AG09309 (cell line): ENCODE results near the gene B3GALT4.
A peak's percentile ranks its signal among the peaks of the same experiment; 100 is the strongest.

ENCODE experiments used
- DNase-seq: peaks from one replicate; pipeline ENCODE4 v3.0.0-alpha.2; 2010; ENCODE audit warnings: low read depth
- H3K4me3 ChIP-seq: 2 replicates; pipeline ENCODE4 v1.5.1; 2011; ENCODE audit warnings: mild to moderate bottlenecking, low read depth, low read length, moderate library complexity; ENCODE audit not compliant: control insufficient read depth
- TF ChIP-seq, protein P1 (sequence below): IDR thresholded peaks from 2 replicates; pipeline ENCODE4 v1.5.1; 2011; ENCODE audit warnings: mild to moderate bottlenecking, low read depth, low read length, inconsistent platforms; ENCODE audit not compliant: insufficient read depth, control insufficient read depth; ENCODE audit errors: missing control alignments

The B3GALT4 gene, protein sequence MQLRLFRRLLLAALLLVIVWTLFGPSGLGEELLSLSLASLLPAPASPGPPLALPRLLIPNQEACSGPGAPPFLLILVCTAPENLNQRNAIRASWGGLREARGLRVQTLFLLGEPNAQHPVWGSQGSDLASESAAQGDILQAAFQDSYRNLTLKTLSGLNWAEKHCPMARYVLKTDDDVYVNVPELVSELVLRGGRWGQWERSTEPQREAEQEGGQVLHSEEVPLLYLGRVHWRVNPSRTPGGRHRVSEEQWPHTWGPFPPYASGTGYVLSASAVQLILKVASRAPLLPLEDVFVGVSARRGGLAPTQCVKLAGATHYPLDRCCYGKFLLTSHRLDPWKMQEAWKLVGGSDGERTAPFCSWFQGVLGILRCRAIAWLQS

DNA sequence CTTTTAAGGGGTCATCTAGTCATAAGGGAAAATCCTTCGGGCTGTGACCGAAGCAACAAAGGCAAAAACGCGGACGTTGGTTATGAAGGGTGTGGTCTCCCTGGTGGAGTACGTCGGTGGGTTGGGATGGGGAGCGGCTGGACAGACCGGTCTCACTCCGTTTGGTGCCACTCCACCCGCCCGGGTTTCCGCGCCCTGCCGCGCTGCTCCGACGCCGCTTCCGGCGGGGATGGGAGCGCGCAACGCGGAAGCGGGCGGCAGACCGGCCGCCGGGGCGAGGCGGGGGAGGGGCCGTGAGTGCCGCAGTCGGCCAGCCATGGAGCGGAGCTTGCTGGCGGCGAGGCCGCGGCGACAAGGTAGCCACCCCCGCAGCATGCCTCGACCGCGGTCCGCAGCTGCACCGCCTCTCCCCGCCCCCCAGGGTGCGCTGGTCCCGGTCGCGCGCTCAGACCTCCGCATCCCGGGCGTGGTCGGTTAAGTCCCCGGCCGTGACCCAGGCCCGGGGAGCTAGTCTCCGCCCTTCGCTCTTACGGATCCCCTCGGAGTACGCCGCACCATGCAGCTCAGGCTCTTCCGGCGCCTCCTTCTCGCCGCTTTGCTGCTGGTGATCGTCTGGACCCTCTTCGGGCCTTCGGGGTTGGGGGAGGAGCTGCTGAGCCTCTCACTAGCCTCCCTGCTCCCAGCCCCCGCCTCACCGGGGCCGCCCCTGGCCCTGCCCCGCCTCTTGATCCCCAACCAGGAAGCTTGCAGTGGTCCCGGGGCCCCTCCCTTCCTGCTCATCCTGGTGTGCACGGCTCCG is at the start of gene B3GALT4:
B3GALT4 (plus strand) TSS at position 260 of the 799 bp plus-strand sequence; CDS start at position 557, 297 bp downstream.
- H3K4me3 ChIP-seq = peak within 1 kb of the TSS; percentile 26
- TF ChIP-seq, protein P1, sequence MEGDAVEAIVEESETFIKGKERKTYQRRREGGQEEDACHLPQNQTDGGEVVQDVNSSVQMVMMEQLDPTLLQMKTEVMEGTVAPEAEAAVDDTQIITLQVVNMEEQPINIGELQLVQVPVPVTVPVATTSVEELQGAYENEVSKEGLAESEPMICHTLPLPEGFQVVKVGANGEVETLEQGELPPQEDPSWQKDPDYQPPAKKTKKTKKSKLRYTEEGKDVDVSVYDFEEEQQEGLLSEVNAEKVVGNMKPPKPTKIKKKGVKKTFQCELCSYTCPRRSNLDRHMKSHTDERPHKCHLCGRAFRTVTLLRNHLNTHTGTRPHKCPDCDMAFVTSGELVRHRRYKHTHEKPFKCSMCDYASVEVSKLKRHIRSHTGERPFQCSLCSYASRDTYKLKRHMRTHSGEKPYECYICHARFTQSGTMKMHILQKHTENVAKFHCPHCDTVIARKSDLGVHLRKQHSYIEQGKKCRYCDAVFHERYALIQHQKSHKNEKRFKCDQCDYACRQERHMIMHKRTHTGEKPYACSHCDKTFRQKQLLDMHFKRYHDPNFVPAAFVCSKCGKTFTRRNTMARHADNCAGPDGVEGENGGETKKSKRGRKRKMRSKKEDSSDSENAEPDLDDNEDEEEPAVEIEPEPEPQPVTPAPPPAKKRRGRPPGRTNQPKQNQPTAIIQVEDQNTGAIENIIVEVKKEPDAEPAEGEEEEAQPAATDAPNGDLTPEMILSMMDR = peak; percentile 37
- no peak for DNase-seq

DNA sequence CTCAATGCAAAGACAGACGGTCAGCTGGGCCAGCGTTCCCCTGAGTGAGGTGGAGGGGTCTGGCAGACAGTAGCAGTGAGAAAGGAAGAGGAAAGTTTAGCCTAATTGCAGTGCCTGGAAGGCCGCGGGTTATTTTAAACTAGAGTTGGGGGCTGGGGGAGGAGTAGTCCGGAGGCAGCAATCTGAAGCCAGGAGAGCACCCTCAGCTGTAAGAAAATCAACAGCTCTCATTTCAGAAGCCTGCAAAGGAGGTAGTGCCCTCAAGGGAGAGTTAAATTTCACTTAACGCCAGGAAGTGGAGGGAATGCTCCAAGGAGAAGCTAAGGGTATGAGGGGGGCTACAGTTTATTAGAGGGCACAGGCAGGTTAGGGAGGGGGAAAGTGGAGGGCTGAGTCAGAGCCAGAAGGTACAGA is 41.7 kb upstream of the B3GALT4 start:
- no peak for DNase-seq
- TF ChIP-seq, protein P1 = no peak
- no peak overlapping the region for H3K4me3 ChIP-seq

DNA sequence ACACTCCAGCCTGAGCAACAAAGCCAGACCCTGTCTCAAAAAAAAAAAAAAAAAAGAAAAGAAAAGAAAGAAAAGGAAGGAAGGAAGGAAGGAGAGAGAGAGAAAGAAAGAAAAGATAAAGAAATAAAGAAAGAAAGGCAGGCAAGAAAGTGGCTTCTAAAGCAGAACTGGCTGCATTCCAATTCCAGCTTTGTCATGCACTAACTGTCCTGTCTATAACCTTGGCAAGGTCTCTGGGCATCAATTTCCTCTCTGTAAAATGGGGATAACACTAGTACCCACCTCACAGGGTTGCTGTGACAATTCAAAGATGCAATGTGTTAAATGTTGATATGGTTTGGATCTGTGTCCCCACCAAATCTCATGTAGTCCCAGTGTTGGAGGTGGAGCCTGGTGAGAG is 40.6 kb upstream of the B3GALT4 start:
- DNase-seq = no peak
- TF ChIP-seq, protein P1 = no peak
- no peak overlapping the region for H3K4me3 ChIP-seq

DNA sequence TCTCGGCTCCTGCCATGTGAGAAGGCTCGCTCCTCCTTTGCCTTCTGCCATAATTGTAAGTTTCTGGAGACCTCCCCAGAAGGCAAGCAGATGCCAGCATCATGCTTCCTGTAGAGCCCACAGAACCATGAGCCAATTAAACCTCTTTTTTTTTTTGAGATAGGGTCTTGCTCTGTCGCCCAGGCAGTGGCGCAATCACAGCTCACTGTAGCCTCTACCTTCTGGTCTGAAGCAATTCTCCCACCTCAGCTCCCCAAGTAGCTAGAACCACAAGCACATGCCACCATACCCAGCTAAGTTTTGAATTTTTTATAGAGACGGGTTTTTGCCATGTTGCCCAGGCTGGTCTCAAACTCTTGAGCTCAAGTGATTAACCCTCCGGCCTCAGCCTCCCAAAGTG is 40.1 kb upstream of the B3GALT4 start:
- TF ChIP-seq, protein P1 = no peak
- no peak overlapping the region for H3K4me3 ChIP-seq
- no peak for DNase-seq

DNA sequence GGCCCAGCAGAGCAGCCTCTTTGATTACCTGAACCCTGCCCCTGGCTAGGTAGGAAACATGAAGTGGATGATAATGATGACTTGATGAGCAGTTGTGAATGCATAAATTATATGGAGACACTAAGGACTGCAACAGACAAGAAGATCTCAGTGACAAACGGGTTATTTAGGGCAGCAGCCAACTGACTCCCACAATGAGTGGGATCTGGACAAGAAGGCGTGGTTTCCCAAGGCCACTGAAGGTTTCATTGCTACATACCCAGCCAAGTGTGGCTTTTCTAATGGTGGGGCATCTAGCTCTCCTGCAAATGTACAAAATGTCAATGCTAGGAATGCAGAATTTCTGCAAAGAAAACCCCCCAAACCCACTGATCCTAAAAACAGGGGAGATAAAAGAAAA is 39.2 kb upstream of the B3GALT4 start:
- TF ChIP-seq, protein P1 = no peak
- no peak for DNase-seq
- no peak overlapping the region for H3K4me3 ChIP-seq

DNA sequence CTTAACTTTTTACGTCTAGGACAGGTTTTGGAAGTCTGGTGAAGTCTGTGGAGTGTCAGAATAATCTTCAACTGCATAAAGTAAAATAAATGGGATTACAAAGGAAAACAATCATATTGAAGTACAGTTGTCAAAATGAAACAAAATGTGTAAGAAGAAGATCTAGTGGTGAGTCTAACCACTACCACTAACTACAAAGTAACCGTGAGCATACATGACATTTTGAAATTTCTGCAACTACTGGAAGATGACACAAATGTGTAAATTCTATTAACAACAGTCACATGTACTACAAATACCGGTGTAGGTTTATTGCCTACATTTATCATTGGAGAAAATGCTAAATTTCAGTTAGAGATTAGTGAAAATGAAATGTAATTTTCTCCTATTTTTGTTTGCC is 35.0 kb upstream of the B3GALT4 start:
- TF ChIP-seq, protein P1 = no peak
- DNase-seq = no peak
- no peak overlapping the region for H3K4me3 ChIP-seq
